Testis (tissue), 3 donors: ENCODE measurements around the gene TCF7L2. TPM values are rescaled to one million over a fixed set of nuclear protein-coding genes. Genes with fewer than 3 reads are reported as not detected.

Experiments used
- DNase-seq: peaks from one replicate; pipeline ENCODE4 v3.0.0-alpha.2; 2019
- H3K27ac ChIP-seq, 2 donors: fragments of 200-600 bp; sonication (generic); one replicate each; pipeline ENCODE4 v1.5.1; 2019
- H3K27me3 ChIP-seq: fragments of 200-600 bp; sonication (generic); one replicate; pipeline ENCODE4 v1.5.1; 2019
- H3K36me3 ChIP-seq: fragments of 200-600 bp; sonication (generic); one replicate; pipeline ENCODE4 v1.5.1; 2017; ENCODE audit warnings: low read depth; ENCODE audit errors: missing control alignments
- H3K4me1 ChIP-seq: fragments of 200-600 bp; sonication (generic); one replicate; pipeline ENCODE4 v1.5.1; 2019
- H3K4me3 ChIP-seq, 2 donors: fragments of 200-600 bp; sonication (generic); one replicate each; pipeline ENCODE4 v1.5.1; 2017 to 2019
- H3K9me3 ChIP-seq: fragments of 200-600 bp; sonication (generic); one replicate; pipeline ENCODE4 v1.5.1; 2017
- CTCF ChIP-seq, 3 experiments: fragments of 450-650 bp in 2 of 3; fragments of 200-600 bp in 1 of 3; sonication (generic) in 1 of 3; IDR thresholded peaks; one replicate each; pipeline ENCODE4 v1.5.1; 2016 to 2019; ENCODE audit warnings: antibody characterized with exemption in 3 of 3, mild to moderate bottlenecking in 2 of 3, moderate library complexity in 1 of 3
- POLR2A ChIP-seq: fragments of 450-650 bp; IDR thresholded peaks from one replicate; pipeline ENCODE4 v1.6.1; 2017; ENCODE audit warnings: antibody characterized with exemption, mild to moderate bottlenecking, moderate library complexity
- WGBS, 2 donors: methylation state at CpG; one replicate each; pipeline ENCODE4 v1.1.5; 2018; 5-methylcytosine and 5-hydroxymethylcytosine counted together
- intact Hi-C: fragments of 100-400 bp; cut with DNase I; formaldehyde crosslinking; loops from one replicate; pipeline ENCODE4 v1.15.1; 2023; ENCODE audit warnings: low total_unique reads
- polyA plus RNA-seq: library from polyadenylated mRNA; stranded (reverse); fragments of 350-450 nt; fragmentation: Illumina TruSeq; extraction: RNeasy Lipid Tissue Mini Kit (QIAGEN cat#74804); gene quantifications from one replicate; pipeline ENCODE4 v1.2.3, GENCODE V29; 2014; ENCODE audit warnings: low read depth, low replicate concordance; ENCODE audit not compliant: insufficient read depth
- total RNA-seq, 2 donors: library from RNA; depleted of rRNA; stranded (reverse); fragments of >200 nt; gene quantifications; one replicate each; pipeline ENCODE4 v1.2.3, GENCODE V29; 2016

Gene TCF7L2
- total and polyA plus RNA-seq, 3 donors from 2014 or later = 18.5 to 25.4 (median 23.3) TPM

GRCh38 chr10:113089551-113089950 lies 139.5 kb downstream of the TCF7L2 start:
- no peak for TF ChIP-seq POLR2A
- no peak for TF ChIP-seq CTCF (IDR thresholded peaks at IDR 0.05)
- no peaks in the 10 kb centered on the region for H3K9me3 ChIP-seq
- WGBS, 2 donors = 77 to 93% methylated on average over 9 of the region's 9 CpGs
- no peak overlapping the region for H3K4me3 ChIP-seq
- no peak overlapping the region for H3K27ac ChIP-seq
- H3K27me3 ChIP-seq = no peaks in the 10 kb centered on the region
- intact Hi-C loops = no loop called here
- H3K4me1 ChIP-seq = no peaks in the 10 kb centered on the region
- no peaks in the 10 kb centered on the region for H3K36me3 ChIP-seq
- no peak for DNase-seq

- Histone ChIP-seq H3K4me1 (no peaks in the 10 kb centered on the region), H3K4me3 (no peak overlapping the region), H3K27ac (no peak overlapping the region), H3K9me3 (no peaks in the 10 kb centered on the region), H3K36me3 (no peaks in the 10 kb centered on the region), H3K27me3 (no peaks in the 10 kb centered on the region)
- WGBS, 2 donors = 68 to 84% methylated on average over 4 of the region's 4 CpGs
- intact Hi-C loops = no loop called here
- no peak for TF ChIP-seq POLR2A
- TF ChIP-seq CTCF (IDR thresholded peaks at IDR 0.05) = no peak
- DNase-seq = no peak
These were observed 141.9 kb downstream of the TCF7L2 start for GRCh38 chr10:113091920-113092319.

GRCh38 chr10:113093188-113094113 lies 143.4 kb downstream of the TCF7L2 start:
- TF ChIP-seq POLR2A = no peak
- TF ChIP-seq CTCF (IDR thresholded peaks at IDR 0.05) = no peak
- no peaks in the 10 kb centered on the region for H3K36me3 ChIP-seq
- H3K27ac ChIP-seq = no peak overlapping the region
- intact Hi-C loops = no loop called here
- no peak overlapping the region for H3K4me3 ChIP-seq
- H3K27me3 ChIP-seq = no peaks in the 10 kb centered on the region
- no peaks in the 10 kb centered on the region for H3K9me3 ChIP-seq
- no peaks in the 10 kb centered on the region for H3K4me1 ChIP-seq
- no peak for DNase-seq
- 81 to 88% methylated on average over 10 of the region's 10 CpGs for WGBS, 2 donors

GRCh38 chr10:113094114-113094486 lies 144.1 kb downstream of the TCF7L2 start:
- Histone ChIP-seq H3K36me3 (no peaks in the 10 kb centered on the region), H3K27ac (no peak overlapping the region), H3K4me1 (no peaks in the 10 kb centered on the region), H3K9me3 (no peaks in the 10 kb centered on the region), H3K4me3 (no peak overlapping the region), H3K27me3 (no peaks in the 10 kb centered on the region)
- TF ChIP-seq CTCF (IDR thresholded peaks at IDR 0.05) (no peak), POLR2A (no peak)
- intact Hi-C loops = no loop called here
- DNase-seq = no peak
- WGBS, 2 donors = 87 to 90% methylated on average over 3 of the region's 3 CpGs
